HepG2 (cell line): ENCODE data around the gene CCDC88B. TPM values are rescaled to one million over a fixed set of nuclear protein-coding genes. Genes with fewer than 3 reads are reported as not detected.

ENCODE experiments used
- CHD4 ChIP-seq: fragments of 200-600 bp; sonication (generic); IDR thresholded peaks from 2 replicates; pipeline ENCODE4 v1.7.0; 2017; ENCODE audit warnings: mild to moderate bottlenecking, low read length, borderline replicate concordance
- HOXA5 ChIP-seq: sonication (generic); formaldehyde crosslinking; IDR thresholded peaks from 2 replicates; pipeline ENCODE4 v1.4.0; 2020; ENCODE audit warnings: missing genetic modification reagents
- IRF1 ChIP-seq: sonication (generic); formaldehyde crosslinking; IDR thresholded peaks from 2 replicates; pipeline ENCODE4 v1.4.0; 2020; ENCODE audit warnings: low read depth, mild to moderate bottlenecking, missing genetic modification reagents
- RBFOX2 ChIP-seq: fragments of 200-400 bp; formaldehyde crosslinking; IDR thresholded peaks from 2 replicates; pipeline ENCODE4 v1.6.1; 2017; ENCODE audit warnings: low read depth, mild to moderate bottlenecking, low read length
- SPEN ChIP-seq: sonication (generic); formaldehyde crosslinking; IDR thresholded peaks from 2 replicates; pipeline ENCODE4 v1.5.1; 2020; ENCODE audit warnings: low read depth, mild to moderate bottlenecking, missing genetic modification reagents
- ZBTB38 ChIP-seq: sonication (generic); formaldehyde crosslinking; IDR thresholded peaks from 2 replicates; pipeline ENCODE4 v1.5.1; 2020; ENCODE audit warnings: mild to moderate bottlenecking, missing genetic modification reagents
- ZNF570 ChIP-seq: sonication (generic); formaldehyde crosslinking; IDR thresholded peaks from 2 replicates; pipeline ENCODE4 v1.4.0; 2020; ENCODE audit warnings: mild to moderate bottlenecking, missing genetic modification reagents, borderline replicate concordance
- ZNF687 ChIP-seq: sonication (generic); formaldehyde crosslinking; IDR thresholded peaks from 2 replicates; pipeline ENCODE4 v1.5.1; 2020; ENCODE audit warnings: mild to moderate bottlenecking, missing genetic modification reagents, moderate library complexity
- ZNF724P ChIP-seq: sonication (generic); formaldehyde crosslinking; IDR thresholded peaks from 2 replicates; pipeline ENCODE4 v1.8.0; 2022; ENCODE audit warnings: missing genetic modification reagents, borderline replicate concordance
- polyA plus RNA-seq, 8 experiments: library from polyadenylated mRNA; depleted of rRNA in 3 of 8; stranded (reverse) in 7 of 8; unstranded in 1 of 8; fragments of >200 nt; fragmentation: Illumina TruSeq in 4 of 8; extraction: Trizol in 4 of 8; gene quantifications; 2 replicates each; pipeline versions ENCODE4 v1.2.1 to v1.2.3, GENCODE V29; 2011 to 2016; ENCODE audit warnings: low read depth in 4 of 8, missing spikeins in 1 of 8, mixed read lengths in 1 of 8; ENCODE audit not compliant: insufficient read depth in 1 of 8
- total RNA-seq, 5 experiments: library from RNA; depleted of rRNA; stranded (reverse); fragments of >200 nt; fragmentation: Illumina TruSeq; extraction: Trizol; gene quantifications; 2 replicates each; pipeline ENCODE4 v1.2.3, GENCODE V29; 2016; ENCODE audit warnings: low read depth in 1 of 5
- TF ChIP-seq, protein P1 (sequence below): sonication (generic); formaldehyde crosslinking; IDR thresholded peaks from 2 replicates; pipeline ENCODE4 v1.4.0; 2020; ENCODE audit warnings: missing genetic modification reagents
- TF ChIP-seq, protein P2 (sequence below): sonication (generic); formaldehyde crosslinking; conservative IDR thresholded peaks from 2 replicates; pipeline ENCODE4 v1.8.0; 2022; ENCODE audit warnings: missing genetic modification reagents
- TF ChIP-seq, protein P3 (sequence below): sonication (generic); formaldehyde crosslinking; conservative IDR thresholded peaks from 2 replicates; pipeline ENCODE4 v1.4.0; 2020; ENCODE audit warnings: missing genetic modification reagents

The CCDC88B gene
- total and polyA plus RNA-seq, 2 of the 13 experiments (the other 11 are each of a cell fraction or from before 2014, with no cell fraction given): 3.6 to 4.8 TPM

- TF ChIP-seq ZNF687: peak; percentile 20
- TF ChIP-seq CHD4: no peak
- TF ChIP-seq, protein P1, sequence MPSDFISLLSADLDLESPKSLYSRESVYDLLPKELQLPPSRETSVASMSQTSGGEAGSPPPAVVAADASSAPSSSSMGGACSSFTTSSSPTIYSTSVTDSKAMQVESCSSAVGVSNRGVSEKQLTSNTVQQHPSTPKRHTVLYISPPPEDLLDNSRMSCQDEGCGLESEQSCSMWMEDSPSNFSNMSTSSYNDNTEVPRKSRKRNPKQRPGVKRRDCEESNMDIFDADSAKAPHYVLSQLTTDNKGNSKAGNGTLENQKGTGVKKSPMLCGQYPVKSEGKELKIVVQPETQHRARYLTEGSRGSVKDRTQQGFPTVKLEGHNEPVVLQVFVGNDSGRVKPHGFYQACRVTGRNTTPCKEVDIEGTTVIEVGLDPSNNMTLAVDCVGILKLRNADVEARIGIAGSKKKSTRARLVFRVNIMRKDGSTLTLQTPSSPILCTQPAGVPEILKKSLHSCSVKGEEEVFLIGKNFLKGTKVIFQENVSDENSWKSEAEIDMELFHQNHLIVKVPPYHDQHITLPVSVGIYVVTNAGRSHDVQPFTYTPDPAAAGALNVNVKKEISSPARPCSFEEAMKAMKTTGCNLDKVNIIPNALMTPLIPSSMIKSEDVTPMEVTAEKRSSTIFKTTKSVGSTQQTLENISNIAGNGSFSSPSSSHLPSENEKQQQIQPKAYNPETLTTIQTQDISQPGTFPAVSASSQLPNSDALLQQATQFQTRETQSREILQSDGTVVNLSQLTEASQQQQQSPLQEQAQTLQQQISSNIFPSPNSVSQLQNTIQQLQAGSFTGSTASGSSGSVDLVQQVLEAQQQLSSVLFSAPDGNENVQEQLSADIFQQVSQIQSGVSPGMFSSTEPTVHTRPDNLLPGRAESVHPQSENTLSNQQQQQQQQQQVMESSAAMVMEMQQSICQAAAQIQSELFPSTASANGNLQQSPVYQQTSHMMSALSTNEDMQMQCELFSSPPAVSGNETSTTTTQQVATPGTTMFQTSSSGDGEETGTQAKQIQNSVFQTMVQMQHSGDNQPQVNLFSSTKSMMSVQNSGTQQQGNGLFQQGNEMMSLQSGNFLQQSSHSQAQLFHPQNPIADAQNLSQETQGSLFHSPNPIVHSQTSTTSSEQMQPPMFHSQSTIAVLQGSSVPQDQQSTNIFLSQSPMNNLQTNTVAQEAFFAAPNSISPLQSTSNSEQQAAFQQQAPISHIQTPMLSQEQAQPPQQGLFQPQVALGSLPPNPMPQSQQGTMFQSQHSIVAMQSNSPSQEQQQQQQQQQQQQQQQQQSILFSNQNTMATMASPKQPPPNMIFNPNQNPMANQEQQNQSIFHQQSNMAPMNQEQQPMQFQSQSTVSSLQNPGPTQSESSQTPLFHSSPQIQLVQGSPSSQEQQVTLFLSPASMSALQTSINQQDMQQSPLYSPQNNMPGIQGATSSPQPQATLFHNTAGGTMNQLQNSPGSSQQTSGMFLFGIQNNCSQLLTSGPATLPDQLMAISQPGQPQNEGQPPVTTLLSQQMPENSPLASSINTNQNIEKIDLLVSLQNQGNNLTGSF: no peak
- peak; percentile 76 for TF ChIP-seq RBFOX2
- no peak for TF ChIP-seq HOXA5 (CRISPR knock-in tag)
- TF ChIP-seq SPEN (CRISPR knock-in tag): no peak
- no peak; the same call in 1 of the 2 replicates for TF ChIP-seq ZBTB38 (CRISPR knock-in tag)
- peak; percentile 34; the same call in 1 of the 2 replicates for TF ChIP-seq ZNF724P (CRISPR knock-in tag)
- TF ChIP-seq, protein P2, sequence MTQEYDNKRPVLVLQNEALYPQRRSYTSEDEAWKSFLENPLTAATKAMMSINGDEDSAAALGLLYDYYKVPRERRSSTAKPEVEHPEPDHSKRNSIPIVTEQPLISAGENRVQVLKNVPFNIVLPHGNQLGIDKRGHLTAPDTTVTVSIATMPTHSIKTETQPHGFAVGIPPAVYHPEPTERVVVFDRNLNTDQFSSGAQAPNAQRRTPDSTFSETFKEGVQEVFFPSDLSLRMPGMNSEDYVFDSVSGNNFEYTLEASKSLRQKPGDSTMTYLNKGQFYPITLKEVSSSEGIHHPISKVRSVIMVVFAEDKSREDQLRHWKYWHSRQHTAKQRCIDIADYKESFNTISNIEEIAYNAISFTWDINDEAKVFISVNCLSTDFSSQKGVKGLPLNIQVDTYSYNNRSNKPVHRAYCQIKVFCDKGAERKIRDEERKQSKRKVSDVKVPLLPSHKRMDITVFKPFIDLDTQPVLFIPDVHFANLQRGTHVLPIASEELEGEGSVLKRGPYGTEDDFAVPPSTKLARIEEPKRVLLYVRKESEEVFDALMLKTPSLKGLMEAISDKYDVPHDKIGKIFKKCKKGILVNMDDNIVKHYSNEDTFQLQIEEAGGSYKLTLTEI (CRISPR knock-in tag): no peak
- TF ChIP-seq, protein P3, sequence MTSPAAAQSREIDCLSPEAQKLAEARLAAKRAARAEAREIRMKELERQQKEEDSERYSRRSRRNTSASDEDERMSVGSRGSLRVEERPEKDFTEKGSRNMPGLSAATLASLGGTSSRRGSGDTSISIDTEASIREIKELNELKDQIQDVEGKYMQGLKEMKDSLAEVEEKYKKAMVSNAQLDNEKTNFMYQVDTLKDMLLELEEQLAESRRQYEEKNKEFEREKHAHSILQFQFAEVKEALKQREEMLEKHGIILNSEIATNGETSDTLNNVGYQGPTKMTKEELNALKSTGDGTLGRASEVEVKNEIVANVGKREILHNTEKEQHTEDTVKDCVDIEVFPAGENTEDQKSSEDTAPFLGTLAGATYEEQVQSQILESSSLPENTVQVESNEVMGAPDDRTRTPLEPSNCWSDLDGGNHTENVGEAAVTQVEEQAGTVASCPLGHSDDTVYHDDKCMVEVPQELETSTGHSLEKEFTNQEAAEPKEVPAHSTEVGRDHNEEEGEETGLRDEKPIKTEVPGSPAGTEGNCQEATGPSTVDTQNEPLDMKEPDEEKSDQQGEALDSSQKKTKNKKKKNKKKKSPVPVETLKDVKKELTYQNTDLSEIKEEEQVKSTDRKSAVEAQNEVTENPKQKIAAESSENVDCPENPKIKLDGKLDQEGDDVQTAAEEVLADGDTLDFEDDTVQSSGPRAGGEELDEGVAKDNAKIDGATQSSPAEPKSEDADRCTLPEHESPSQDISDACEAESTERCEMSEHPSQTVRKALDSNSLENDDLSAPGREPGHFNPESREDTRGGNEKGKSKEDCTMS: no peak
- no peak for TF ChIP-seq ZNF570 (CRISPR knock-in tag)
- no peak for TF ChIP-seq IRF1 (CRISPR knock-in tag)
Observed at GRCh38 chr11:64358907-64359711, 19.1 kb downstream of the CCDC88B start, which contains the start of gene RPS6KA4 (continued).
